Erythroblast (primary cell): ENCODE measurements around the gene KCNB1.

ENCODE experiments used
- GATA1 ChIP-seq: IDR thresholded peaks from 2 replicates; pipeline ENCODE4 v1.6.1; 2011; ENCODE audit warnings: low read depth, mild to moderate bottlenecking, control low read depth, low read length, moderate library complexity
- POLR2A ChIP-seq: IDR thresholded peaks from 2 replicates; pipeline ENCODE4 v1.6.1; 2011; ENCODE audit warnings: mild to moderate bottlenecking, low read length

- TF ChIP-seq POLR2A, result no peak
- TF ChIP-seq GATA1, result no peak
These were observed 66.8 kb downstream of the KCNB1 start for GRCh38 chr20:49415668-49416044.
